K562 (cell line): ENCODE results near the gene CSH1. TPM values are rescaled to one million over a fixed set of nuclear protein-coding genes. Genes with fewer than 3 reads are reported as not detected.

Experiments
- ATAC-seq: fragments of 200-7000 bp; cut with Tn5 transposase; 3 replicates; pipeline ENCODE4 v1.9.1; 2020; ENCODE audit warnings: moderate library complexity
- BruUV-seq: library from RNA; stranded (reverse); fragments of 400-500 nt; replicated peaks from 2 replicates; lab custom pipeline; 2021; lab: Mats Ljungman, UMichigan
- CTCF ChIA-PET: fragments of 300-600 bp; formaldehyde crosslinking; extraction: SDS; loops from one replicate; lab custom pipeline; 2021; ENCODE audit warnings: low intra/inter-chr PET ratio; lab: Yijun Ruan, JAX
- POLR2A ChIA-PET: fragments of 300-600, 350-650 bp; sonication (Branson Sonifier 250); formaldehyde crosslinking; extraction: SDS; loops from one replicate; lab custom pipeline; 2021; ENCODE audit warnings: antibody characterized with exemption, inconsistent platforms; lab: Yijun Ruan, JAX
- DNase-seq, 4 experiments: peaks; one replicate each; pipeline versions ENCODE4 v3.0.0 to v3.0.0-alpha.2; 2011 to 2018; ENCODE audit warnings: low spot score in 3 of 4, mixed read lengths in 3 of 4; ENCODE audit errors: extremely low read depth in 1 of 4
- FAIRE-seq: peaks from 2 replicates; lab custom pipeline; 2011; peaks lifted over from hg19 to GRCh38; lab: Jason Lieb, UNC
- H2AFZ ChIP-seq: 2 replicates; pipeline ENCODE4 v1.6.0; 2011; ENCODE audit warnings: low read depth, low read length, control low read depth, inconsistent platforms
- H3K27ac ChIP-seq: fragments of 200-600 bp; 3 replicates; pipeline ENCODE4 v1.8.0; 2011; ENCODE audit warnings: low read depth, mild to moderate bottlenecking, control low read depth, inconsistent platforms, low read length, moderate library complexity, mixed read lengths; ENCODE audit errors: extremely low read depth
- H3K27me3 ChIP-seq, 2 experiments: fragments of 300-600 bp in 1 of 2; 2 replicates in 1 of 2; 3 replicates in 1 of 2; pipeline versions ENCODE4 v1.6.0 to v1.8.0; 2011; ENCODE audit warnings: inconsistent platforms in 2 of 2, low read length in 2 of 2, mild to moderate bottlenecking in 1 of 2, mixed read lengths in 1 of 2, moderate library complexity in 1 of 2; ENCODE audit not compliant: control insufficient read depth in 2 of 2, insufficient read depth in 2 of 2
- H3K36me3 ChIP-seq: fragments of 300-600 bp; 3 replicates; pipeline ENCODE4 v1.8.0; 2011; ENCODE audit warnings: mild to moderate bottlenecking, low read length, inconsistent platforms; ENCODE audit not compliant: control insufficient read depth, insufficient read depth
- H3K4me1 ChIP-seq, 2 experiments: fragments of 200-600 bp in 1 of 2; replicated peaks in 1 of 2; 2 replicates in 1 of 2; 3 replicates in 1 of 2; pipeline versions ENCODE4 v1.5.1 to v1.8.0; 2011; ENCODE audit warnings: inconsistent platforms in 2 of 2, low read length in 2 of 2, mild to moderate bottlenecking in 1 of 2, mixed read lengths in 1 of 2, moderate library complexity in 1 of 2; ENCODE audit not compliant: control insufficient read depth in 2 of 2, insufficient read depth in 2 of 2
- H3K4me2 ChIP-seq: 2 replicates; pipeline ENCODE4 v1.6.1; 2011; ENCODE audit warnings: low read length, control low read depth, inconsistent platforms, mixed read lengths; ENCODE audit not compliant: insufficient read depth
- H3K4me3 ChIP-seq: fragments of 200-600 bp; sonication (generic), shearing (Covaris generic); 2 replicates; pipeline ENCODE4 v1.5.1; 2016; ENCODE audit warnings: control low read depth, inconsistent platforms
- H3K79me2 ChIP-seq: fragments of 200-600 bp; 3 replicates; pipeline ENCODE4 v1.8.0; 2011; ENCODE audit warnings: low read length, inconsistent platforms; ENCODE audit not compliant: control insufficient read depth, insufficient read depth
- H3K9ac ChIP-seq, 2 experiments: 2 replicates each; pipeline versions ENCODE4 v1.6.0 to v1.6.1; 2011; ENCODE audit warnings: low read depth in 2 of 2, low read length in 2 of 2, control low read depth in 1 of 2, inconsistent platforms in 1 of 2, mild to moderate bottlenecking in 1 of 2, mixed read lengths in 1 of 2; ENCODE audit not compliant: insufficient read depth in 1 of 2
- H3K9me1 ChIP-seq: one replicate; pipeline ENCODE4 v1.6.0; 2011; ENCODE audit warnings: inconsistent platforms, mild to moderate bottlenecking, low read length, moderate library complexity; ENCODE audit not compliant: control insufficient read depth, insufficient read depth
- H3K9me3 ChIP-seq: replicated peaks from 2 replicates; pipeline ENCODE4 v1.5.1; 2011; ENCODE audit warnings: low read depth, low read length, inconsistent platforms; ENCODE audit not compliant: control insufficient read depth, insufficient read depth
- H4K20me1 ChIP-seq: replicated peaks from 2 replicates; pipeline ENCODE4 v1.6.1; 2011; ENCODE audit warnings: low read length, inconsistent platforms, mixed read lengths; ENCODE audit not compliant: control insufficient read depth, insufficient read depth
- EP300 ChIP-seq: IDR thresholded peaks from 2 replicates; pipeline ENCODE4 v1.6.1; 2012; ENCODE audit warnings: low read length, improper control_type of control experiment
- ERF ChIP-seq: fragments of 450-650 bp; formaldehyde crosslinking; IDR thresholded peaks from 2 replicates; pipeline ENCODE4 v1.4.0; 2020; ENCODE audit warnings: mild to moderate bottlenecking, mixed read lengths
- GATAD2B ChIP-seq: fragments of 450-650 bp; IDR thresholded peaks from 2 replicates; pipeline ENCODE4 v1.6.1; 2017; ENCODE audit warnings: mild to moderate bottlenecking, borderline replicate concordance
- MEIS2 ChIP-seq: fragments of 450-650 bp; IDR thresholded peaks from 2 replicates; pipeline ENCODE4 v1.6.1; 2014; ENCODE audit warnings: mild to moderate bottlenecking; ENCODE audit not compliant: partially characterized antibody
- NBN ChIP-seq: fragments of 450-650 bp; IDR thresholded peaks from 2 replicates; pipeline ENCODE4 v1.6.1; 2016; ENCODE audit warnings: low read depth, mild to moderate bottlenecking
- NRF1 ChIP-seq, 2 experiments: fragments of 450-650 bp; IDR thresholded peaks in 1 of 2; conservative IDR thresholded peaks in 1 of 2; 2 replicates each; pipeline ENCODE4 v1.6.1; 2014; ENCODE audit warnings: mild to moderate bottlenecking in 2 of 2
- POLR2G ChIP-seq: fragments of 200-400 bp; formaldehyde crosslinking; IDR thresholded peaks from 2 replicates; pipeline ENCODE4 v1.6.1; 2017; ENCODE audit warnings: low read depth, mild to moderate bottlenecking, antibody characterized with exemption, low read length, moderate library complexity
- TBP ChIP-seq: optimal IDR thresholded peaks from 2 replicates; pipeline ENCODE3; 2011; ENCODE audit warnings: low read depth, low read length, improper control_type of control experiment
- ZNF324 ChIP-seq: fragments of 250-450 bp; sonication (Bioruptor Pico); IDR thresholded peaks from 2 replicates; pipeline ENCODE4 v1.4.0; 2020; ENCODE audit warnings: mild to moderate bottlenecking
- WGBS: fragments of 100-300 bp; shearing (Covaris generic); methylation state at CpG from one replicate; pipeline ENCODE4 v1.1.6; 2016; ENCODE audit warnings: low coverage, mixed read lengths; ENCODE audit not compliant: insufficient coverage; ENCODE audit errors: missing lambda C conversion rate; 5-methylcytosine and 5-hydroxymethylcytosine counted together
- in situ Hi-C: fragments of 300-500 bp; cut with MboI; formaldehyde crosslinking; loops from 4 replicates; pipeline ENCODE4 v1.15.0; 2018; ENCODE audit warnings: inconsistent platforms, mixed read lengths
- intact Hi-C: fragments of 100-400 bp; cut with micrococcal nuclease; formaldehyde crosslinking; loops from 2 replicates; pipeline ENCODE4 v1.14.2; 2022
- polyA plus RNA-seq, 8 experiments: library from polyadenylated mRNA; depleted of rRNA in 4 of 8; stranded (reverse) in 5 of 8; unstranded in 3 of 8; fragments of >200 nt; fragmentation: Nextera tagmentation in 2 of 8; fragmentation: Illumina TruSeq in 1 of 8; extraction: Ambion mirVana in 2 of 8; extraction: Trizol in 1 of 8; gene quantifications; 2 replicates each; pipeline versions ENCODE4 v1.2.1 to v1.2.3, GENCODE V29; 2011 to 2014; ENCODE audit warnings: inconsistent platforms in 1 of 8, missing spikeins in 1 of 8
- total RNA-seq, 7 experiments: library from RNA; depleted of rRNA in 6 of 7; stranded (reverse); fragments of >200 nt in 6 of 7; fragmentation: Illumina TruSeq in 2 of 7; extraction: Trizol in 2 of 7; gene quantifications; 2 replicates each; pipeline versions ENCODE4 v1.2.1 to v1.2.3, GENCODE V29; 2011 to 2021; ENCODE audit warnings: low replicate concordance in 1 of 7
- TF ChIP-seq, protein P1 (sequence below): fragments of 450-650 bp; IDR thresholded peaks from 2 replicates; pipeline ENCODE4 v1.6.1; 2017; ENCODE audit warnings: mild to moderate bottlenecking, moderate library complexity
- TF ChIP-seq, protein P2 (sequence below): fragments of 450-650 bp; IDR thresholded peaks from 2 replicates; pipeline ENCODE4 v1.6.1; 2016; ENCODE audit warnings: missing biosample characterization, missing genetic modification characterization
- TF ChIP-seq, protein P3 (sequence below): fragments of 200-800 bp; sonication (Bioruptor generic); IDR thresholded peaks from 2 replicates; pipeline ENCODE4 v1.6.1; 2017; ENCODE audit warnings: missing genetic modification characterization, missing compliant biosample characterization

CSH1 gene
- total and polyA plus RNA-seq, 9 of the 15 experiments (the other 6 are each of a cell fraction or from before 2014, with no cell fraction given): not detected

DNA sequence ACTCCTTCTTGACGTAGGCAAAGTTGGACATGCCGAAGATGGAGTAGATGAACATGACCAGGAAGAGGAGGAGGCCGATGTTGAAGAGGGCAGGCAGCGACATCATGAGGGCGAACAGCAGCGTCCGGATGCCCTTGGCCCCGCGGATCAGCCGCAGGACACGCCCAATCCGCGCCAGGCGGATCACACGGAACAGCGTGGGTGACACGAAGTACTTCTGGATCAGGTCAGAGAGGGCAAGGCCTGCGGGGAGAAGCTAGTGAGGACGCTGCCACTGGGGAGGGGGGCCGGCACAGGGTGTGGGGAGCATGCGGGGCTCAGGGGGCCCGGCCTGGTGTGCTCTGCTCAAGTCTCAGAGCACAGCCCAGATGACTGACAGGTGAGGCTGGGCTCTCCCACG lies 45.4 kb upstream of the CSH1 start:
- peaks cover 17 to 50% of the 10 kb centered on the region in 2 experiments; a peak in 4 of 5 replicates for H3K27me3 ChIP-seq
- peaks cover 3 to 38% of the 10 kb centered on the region in 2 experiments; a peak in 3 of 5 replicates for H3K4me1 ChIP-seq
- POLR2A ChIA-PET: interaction anchor here (0.6 kb wide), 1 partner anchor 13 kb away, joined by 3 read pairs; no protein-coding TSS in a partner anchor
- 36% methylated on average over 22 of the region's 23 CpGs for WGBS
- in situ Hi-C loops: no loop called here
- no peak overlapping the region for H3K9ac ChIP-seq
- DNase-seq (no peak), FAIRE-seq (no peak), ATAC-seq (no peak)
- no peak overlapping the region for H2AFZ ChIP-seq
- no peak overlapping the region for H3K4me2 ChIP-seq
- CTCF ChIA-PET: no interaction called here
- H3K4me3 ChIP-seq: no peak overlapping the region
- no peaks in the 10 kb centered on the region for H3K9me1 ChIP-seq
- no TSS peak for BruUV-seq
- intact Hi-C loops: loop anchor here (10.0 kb wide), 1 partner anchor 83 kb away; the partner anchor contains the start of gene ICAM2
- TF ChIP-seq EP300 (no peak), POLR2G (0 out of 2 replicates have a peak, but pooled peaks have one; percentile 16), ZNF324 (CRISPR knock-in tag) (no peak)
- no peaks in the 10 kb centered on the region; the same call in 1 of the 2 replicates for H4K20me1 ChIP-seq
- H3K36me3 ChIP-seq: no peaks in the 10 kb centered on the region
- no peaks in the 10 kb centered on the region for H3K79me2 ChIP-seq
- no peaks in the 10 kb centered on the region; the same call in 1 of the 2 replicates for H3K9me3 ChIP-seq
- H3K27ac ChIP-seq: no peak overlapping the region

DNA sequence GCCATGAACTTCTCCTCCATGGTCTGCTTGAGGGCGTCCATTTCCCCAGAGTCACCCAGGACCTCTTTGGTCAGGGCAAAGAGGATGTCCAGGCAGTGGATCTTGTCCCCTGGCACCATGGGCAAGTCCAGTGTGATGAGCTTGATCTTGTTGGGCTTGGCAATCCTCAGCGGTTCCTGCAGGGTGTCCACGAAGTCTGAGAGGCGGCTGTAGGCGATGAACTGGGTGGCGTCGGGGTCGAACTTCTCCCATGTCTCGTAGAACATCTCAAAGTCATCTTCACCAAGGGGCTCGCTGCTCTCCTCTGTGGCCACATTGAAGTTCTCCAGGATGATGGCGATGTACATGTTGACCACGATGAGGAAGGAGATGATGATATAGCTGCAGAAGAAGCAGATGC lies 44.8 kb upstream of the CSH1 start:
- ChIA-PET CTCF (no interaction called here), POLR2A (interaction anchor here (0.6 kb wide), 1 partner anchor 12 kb away, joined by 3 read pairs; no protein-coding TSS in a partner anchor)
- Histone ChIP-seq H3K9me1 (no peaks in the 10 kb centered on the region), H3K4me1 (peaks cover 0 to 32% of the 10 kb centered on the region in 2 experiments; a peak in 3 of 5 replicates), H3K79me2 (no peaks in the 10 kb centered on the region), H3K27me3 (peaks cover 17 to 50% of the 10 kb centered on the region in 2 experiments; a peak in 4 of 5 replicates), H2AFZ (no peak overlapping the region), H4K20me1 (no peaks in the 10 kb centered on the region; the same call in 1 of the 2 replicates), H3K9ac (no peak overlapping the region; a peak in 1 of 4 replicates), H3K9me3 (no peaks in the 10 kb centered on the region; the same call in 1 of the 2 replicates), H3K4me3 (no peak overlapping the region), H3K4me2 (no peak overlapping the region), H3K27ac (no peak overlapping the region), H3K36me3 (no peaks in the 10 kb centered on the region)
- BruUV-seq: no TSS peak
- 6% methylated on average over 12 of the region's 12 CpGs for WGBS
- ATAC-seq (no peak), DNase-seq (no peak), FAIRE-seq (no peak)
- intact Hi-C loops: loop anchor here (10.0 kb wide), 1 partner anchor 84 kb away; the partner anchor contains the start of gene ICAM2
- in situ Hi-C loops: no loop called here
- TF ChIP-seq ERF (CRISPR knock-in tag): no peak
- TF ChIP-seq NRF1 (conservative IDR thresholded peaks at IDR 0.05 in 1 of 2, IDR thresholded peaks at IDR 0.05 in 1 of 2): no peak
- TF ChIP-seq MEIS2: no peak
- no peak for TF ChIP-seq TBP
- TF ChIP-seq, protein P1, sequence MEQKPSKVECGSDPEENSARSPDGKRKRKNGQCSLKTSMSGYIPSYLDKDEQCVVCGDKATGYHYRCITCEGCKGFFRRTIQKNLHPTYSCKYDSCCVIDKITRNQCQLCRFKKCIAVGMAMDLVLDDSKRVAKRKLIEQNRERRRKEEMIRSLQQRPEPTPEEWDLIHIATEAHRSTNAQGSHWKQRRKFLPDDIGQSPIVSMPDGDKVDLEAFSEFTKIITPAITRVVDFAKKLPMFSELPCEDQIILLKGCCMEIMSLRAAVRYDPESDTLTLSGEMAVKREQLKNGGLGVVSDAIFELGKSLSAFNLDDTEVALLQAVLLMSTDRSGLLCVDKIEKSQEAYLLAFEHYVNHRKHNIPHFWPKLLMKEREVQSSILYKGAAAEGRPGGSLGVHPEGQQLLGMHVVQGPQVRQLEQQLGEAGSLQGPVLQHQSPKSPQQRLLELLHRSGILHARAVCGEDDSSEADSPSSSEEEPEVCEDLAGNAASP: no peak
- TF ChIP-seq, protein P2, sequence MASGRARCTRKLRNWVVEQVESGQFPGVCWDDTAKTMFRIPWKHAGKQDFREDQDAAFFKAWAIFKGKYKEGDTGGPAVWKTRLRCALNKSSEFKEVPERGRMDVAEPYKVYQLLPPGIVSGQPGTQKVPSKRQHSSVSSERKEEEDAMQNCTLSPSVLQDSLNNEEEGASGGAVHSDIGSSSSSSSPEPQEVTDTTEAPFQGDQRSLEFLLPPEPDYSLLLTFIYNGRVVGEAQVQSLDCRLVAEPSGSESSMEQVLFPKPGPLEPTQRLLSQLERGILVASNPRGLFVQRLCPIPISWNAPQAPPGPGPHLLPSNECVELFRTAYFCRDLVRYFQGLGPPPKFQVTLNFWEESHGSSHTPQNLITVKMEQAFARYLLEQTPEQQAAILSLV: no peak
- no peak for TF ChIP-seq NBN
- TF ChIP-seq, protein P3, sequence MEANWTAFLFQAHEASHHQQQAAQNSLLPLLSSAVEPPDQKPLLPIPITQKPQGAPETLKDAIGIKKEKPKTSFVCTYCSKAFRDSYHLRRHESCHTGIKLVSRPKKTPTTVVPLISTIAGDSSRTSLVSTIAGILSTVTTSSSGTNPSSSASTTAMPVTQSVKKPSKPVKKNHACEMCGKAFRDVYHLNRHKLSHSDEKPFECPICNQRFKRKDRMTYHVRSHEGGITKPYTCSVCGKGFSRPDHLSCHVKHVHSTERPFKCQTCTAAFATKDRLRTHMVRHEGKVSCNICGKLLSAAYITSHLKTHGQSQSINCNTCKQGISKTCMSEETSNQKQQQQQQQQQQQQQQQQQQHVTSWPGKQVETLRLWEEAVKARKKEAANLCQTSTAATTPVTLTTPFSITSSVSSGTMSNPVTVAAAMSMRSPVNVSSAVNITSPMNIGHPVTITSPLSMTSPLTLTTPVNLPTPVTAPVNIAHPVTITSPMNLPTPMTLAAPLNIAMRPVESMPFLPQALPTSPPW (CRISPR knock-in tag): no peak
- no peak for TF ChIP-seq GATAD2B
